Breast epithelium (tissue), 4 donors: ENCODE results near the gene PARD3B. TPM values are rescaled to one million over a fixed set of nuclear protein-coding genes. Genes with fewer than 3 reads are reported as not detected.

Source experiments
- DNase-seq, 2 donors: peaks; one replicate each; pipeline ENCODE4 v3.0.0-alpha.2; 2019; ENCODE audit warnings: low spot score in 2 of 2
- H3K27ac ChIP-seq, 2 donors: fragments of 200-600 bp; sonication (generic) in 1 of 2; one replicate each; pipeline ENCODE4 v1.5.1; 2016 to 2019; ENCODE audit warnings: mild to moderate bottlenecking in 1 of 2
- H3K27me3 ChIP-seq, 2 donors: fragments of 200-600 bp; sonication (generic) in 1 of 2; one replicate each; pipeline versions ENCODE4 v1.5.1 to v1.6.0; 2017 to 2019; ENCODE audit warnings: control low read depth in 1 of 2, mild to moderate bottlenecking in 1 of 2
- H3K36me3 ChIP-seq: fragments of 200-600 bp; one replicate; pipeline ENCODE4 v1.5.1; 2019
- H3K4me1 ChIP-seq, 2 donors: fragments of 200-600 bp; sonication (generic); one replicate each; pipeline ENCODE4 v1.5.1; 2016 to 2019; ENCODE audit warnings: control low read depth in 1 of 2
- H3K4me3 ChIP-seq, 3 donors: fragments of 200-600 bp; sonication (generic); 1 replicate in 2 of 3; 2 replicates in 1 of 3; pipeline ENCODE4 v1.5.1; 2016 to 2019; ENCODE audit warnings: mild to moderate bottlenecking in 3 of 3, moderate library complexity in 2 of 3
- H3K9me3 ChIP-seq, 2 donors: fragments of 200-600 bp; sonication (generic) in 1 of 2; one replicate each; pipeline ENCODE4 v1.5.1; 2016 to 2019; ENCODE audit warnings: control low read depth in 1 of 2
- CTCF ChIP-seq, 3 donors: fragments of 450-650 bp; IDR thresholded peaks; one replicate each; pipeline ENCODE4 v1.5.1; 2016 to 2017; ENCODE audit warnings: antibody characterized with exemption in 3 of 3, mild to moderate bottlenecking in 3 of 3, moderate library complexity in 3 of 3
- POLR2A ChIP-seq: fragments of 450-650 bp; IDR thresholded peaks from one replicate; pipeline ENCODE4 v1.6.1; 2016; ENCODE audit warnings: antibody characterized with exemption, mild to moderate bottlenecking, moderate library complexity
- POLR2AphosphoS5 ChIP-seq, 3 donors: sonication (generic); formaldehyde crosslinking; IDR thresholded peaks; one replicate each; pipeline ENCODE4 v1.6.1; 2017; ENCODE audit warnings: antibody characterized with exemption in 3 of 3
- intact Hi-C: fragments of 100-400 bp; cut with DNase I; formaldehyde crosslinking; loops from one replicate; pipeline ENCODE4 v1.15.1; 2023; ENCODE audit warnings: low total_unique reads
- total RNA-seq, 3 donors: library from RNA; depleted of rRNA; stranded (reverse); fragments of >200 nt; gene quantifications; one replicate each; pipeline ENCODE4 v1.1.0, GENCODE V29; 2016

The PARD3B gene
- total RNA-seq, 3 donors from 2014 or later: 24.6 to 66.2 (median 25.9) TPM

- intact Hi-C loops: no loop called here
- H3K36me3 ChIP-seq: no peaks in the 10 kb centered on the region
- H3K4me3 ChIP-seq: no peak overlapping the region
- no peaks in the 10 kb centered on the region for H3K4me1 ChIP-seq
- H3K27me3 ChIP-seq: no peaks in the 10 kb centered on the region
- TF ChIP-seq POLR2AphosphoS5 (IDR thresholded peaks at IDR 0.05) (no peak), POLR2A (no peak), CTCF (IDR thresholded peaks at IDR 0.05) (no peak)
- H3K27ac ChIP-seq: no peak overlapping the region
- H3K9me3 ChIP-seq: no peaks in the 10 kb centered on the region
- DNase-seq: no peak
Measured at GRCh38 chr2:205261516-205262020, 716.3 kb downstream of the PARD3B start.

- no peaks in the 10 kb centered on the region for H3K27me3 ChIP-seq
- H3K4me1 ChIP-seq: no peaks in the 10 kb centered on the region
- no peaks in the 10 kb centered on the region for H3K36me3 ChIP-seq
- intact Hi-C loops: no loop called here
- H3K9me3 ChIP-seq: no peaks in the 10 kb centered on the region
- no peak overlapping the region for H3K4me3 ChIP-seq
- DNase-seq: no peak
- TF ChIP-seq POLR2AphosphoS5 (IDR thresholded peaks at IDR 0.05) (no peak), CTCF (IDR thresholded peaks at IDR 0.05) (no peak), POLR2A (no peak)
- H3K27ac ChIP-seq: no peak overlapping the region
Measured at GRCh38 chr2:205267323-205267722, 722.0 kb downstream of the PARD3B start.

DNA sequence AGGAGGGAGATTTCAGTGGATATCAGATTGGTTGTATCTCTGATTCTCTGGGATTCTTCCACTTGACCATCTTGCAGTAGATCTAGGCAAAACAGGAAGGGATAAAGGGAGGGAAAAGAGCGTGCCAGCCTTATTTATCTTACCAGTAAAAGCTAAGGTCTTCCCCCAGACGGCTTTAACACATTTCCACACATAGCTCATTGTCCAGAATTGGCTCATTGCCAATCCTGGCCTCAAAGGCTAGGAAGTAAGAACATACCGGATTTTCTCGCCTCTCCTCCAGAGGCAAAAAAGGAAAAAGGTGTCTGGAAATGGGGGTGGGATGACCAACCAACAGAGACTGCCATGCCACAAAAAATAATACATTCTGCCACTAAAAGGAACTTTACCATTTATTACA lies 725.4 kb downstream of the PARD3B start:
- DNase-seq: no peak
- intact Hi-C loops: no loop called here
- no peaks in the 10 kb centered on the region for H3K36me3 ChIP-seq
- no peak overlapping the region for H3K27ac ChIP-seq
- H3K9me3 ChIP-seq: no peaks in the 10 kb centered on the region
- H3K27me3 ChIP-seq: no peaks in the 10 kb centered on the region
- no peak overlapping the region for H3K4me3 ChIP-seq
- H3K4me1 ChIP-seq: no peaks in the 10 kb centered on the region
- no peak for TF ChIP-seq POLR2AphosphoS5 (IDR thresholded peaks at IDR 0.05)
- no peak for TF ChIP-seq POLR2A
- no peak for TF ChIP-seq CTCF (IDR thresholded peaks at IDR 0.05)

GRCh38 chr2:205273148-205273547 lies 727.9 kb downstream of the PARD3B start:
- Histone ChIP-seq H3K4me1 (no peaks in the 10 kb centered on the region), H3K27me3 (no peaks in the 10 kb centered on the region), H3K27ac (no peak overlapping the region), H3K9me3 (no peaks in the 10 kb centered on the region), H3K36me3 (no peaks in the 10 kb centered on the region), H3K4me3 (no peak overlapping the region)
- TF ChIP-seq CTCF (IDR thresholded peaks at IDR 0.05) (no peak), POLR2A (no peak), POLR2AphosphoS5 (IDR thresholded peaks at IDR 0.05) (no peak)
- intact Hi-C loops: no loop called here
- no peak for DNase-seq

- intact Hi-C loops: no loop called here
- no peak for DNase-seq
Measured at GRCh38 chr2:205273627-205274026, 728.4 kb downstream of the PARD3B start.

More at GRCh38 chr2:205273627-205274026, 728.4 kb downstream of the PARD3B start:
- Histone ChIP-seq H3K36me3 (no peaks in the 10 kb centered on the region), H3K27me3 (no peaks in the 10 kb centered on the region), H3K27ac (no peak overlapping the region), H3K4me1 (no peaks in the 10 kb centered on the region), H3K4me3 (no peak overlapping the region), H3K9me3 (no peaks in the 10 kb centered on the region)
- no peak for TF ChIP-seq POLR2AphosphoS5 (IDR thresholded peaks at IDR 0.05)
- no peak for TF ChIP-seq POLR2A
- no peak for TF ChIP-seq CTCF (IDR thresholded peaks at IDR 0.05)
